Measurements from ENCODE around the gene PLEKHD1.
"Not testable (repeated sequence)": the region's sequence is repeated elsewhere in the genome, so short reads cannot be mapped to it uniquely, and the experiment has no call there.

Gene PLEKHD1

GRCh38 chr14:69484444-69485314 lies at the start of gene PLEKHD1:
Gene PLEKHD1 (plus strand): TSS chr14:69484728. CDS start chr14:69484966, 238 bp downstream.
- FAIRE-seq (no peak), DNase-seq (ENCODE audit: low spot score) (no peak)

GRCh38 chr14:69439521-69440270 lies 44.8 kb upstream of the PLEKHD1 start:
- DNase-seq (ENCODE audit: low spot score) (no peak), FAIRE-seq (no peak)

- DNase-seq (ENCODE audit: low spot score) (no peak), FAIRE-seq (no peak)
Observed at GRCh38 chr14:69441948-69442347, 42.6 kb upstream of the PLEKHD1 start.

- FAIRE-seq (no peak), DNase-seq (ENCODE audit: low spot score) (no peak)
Observed at GRCh38 chr14:69443296-69443805, 41.2 kb upstream of the PLEKHD1 start.

- FAIRE-seq (no peak), DNase-seq (ENCODE audit: low spot score) (no peak)
Observed at GRCh38 chr14:69449216-69449615, 35.3 kb upstream of the PLEKHD1 start.

GRCh38 chr14:69451941-69452340 lies 32.6 kb upstream of the PLEKHD1 start:
- no peak for DNase-seq (ENCODE audit: low spot score)
- no peak for FAIRE-seq

- FAIRE-seq (no peak), DNase-seq (ENCODE audit: low spot score) (no peak)
Observed at GRCh38 chr14:69458350-69458749, 26.2 kb upstream of the PLEKHD1 start.

- DNase-seq (ENCODE audit: low spot score) (no peak), FAIRE-seq (no peak)
Observed at GRCh38 chr14:69459122-69459521, 25.4 kb upstream of the PLEKHD1 start.

- DNase-seq (ENCODE audit: low spot score) (peak; percentile 67), FAIRE-seq (no peak)
Observed at GRCh38 chr14:69460093-69460701, 24.3 kb upstream of the PLEKHD1 start.

GRCh38 chr14:69464379-69464778 lies 20.1 kb upstream of the PLEKHD1 start:
- DNase-seq (ENCODE audit: low spot score) (no peak), FAIRE-seq (no peak)

GRCh38 chr14:69464829-69465228 lies 19.7 kb upstream of the PLEKHD1 start:
- FAIRE-seq, result peak; percentile 90
- peak; percentile 88 for DNase-seq (ENCODE audit: low spot score)

GRCh38 chr14:69468949-69469348 lies 15.6 kb upstream of the PLEKHD1 start:
- no peak for DNase-seq (ENCODE audit: low spot score)
- no peak for FAIRE-seq

GRCh38 chr14:69471436-69471835 lies 13.1 kb upstream of the PLEKHD1 start:
- DNase-seq (ENCODE audit: low spot score) (no peak), FAIRE-seq (no peak)

GRCh38 chr14:69471916-69472315 lies 12.6 kb upstream of the PLEKHD1 start:
- no peak for FAIRE-seq
- no peak for DNase-seq (ENCODE audit: low spot score)

GRCh38 chr14:69473260-69473659 lies 11.3 kb upstream of the PLEKHD1 start:
- DNase-seq (ENCODE audit: low spot score), result no peak
- no peak for FAIRE-seq

GRCh38 chr14:69473946-69474345 lies 10.6 kb upstream of the PLEKHD1 start:
- FAIRE-seq, result no peak
- no peak for DNase-seq (ENCODE audit: low spot score)

- FAIRE-seq (no peak), DNase-seq (ENCODE audit: low spot score) (no peak)
Observed at GRCh38 chr14:69475194-69475818, 9.2 kb upstream of the PLEKHD1 start.

- DNase-seq (ENCODE audit: low spot score); FAIRE-seq: not testable (repeated sequence)
Observed at GRCh38 chr14:69476824-69477450, 7.6 kb upstream of the PLEKHD1 start.

- not testable (repeated sequence) for DNase-seq (ENCODE audit: low spot score); FAIRE-seq
Observed at GRCh38 chr14:69478055-69478454, 6.5 kb upstream of the PLEKHD1 start.

- FAIRE-seq (no peak), DNase-seq (ENCODE audit: low spot score) (no peak)
Observed at GRCh38 chr14:69479696-69480095, 4.8 kb upstream of the PLEKHD1 start.

- FAIRE-seq (no peak), DNase-seq (ENCODE audit: low spot score) (no peak)
Observed at GRCh38 chr14:69480136-69480535, 4.4 kb upstream of the PLEKHD1 start.
